Neutrophil (primary cell): Measurements from ENCODE around the gene SULT2B1.

Experiments
- H3K27ac ChIP-seq: fragments of 200-600 bp; sonication (generic); 2 replicates; pipeline ENCODE4 v1.5.1; 2016; ENCODE audit warnings: mild to moderate bottlenecking, moderate library complexity
- H3K27me3 ChIP-seq: fragments of 200-600 bp; sonication (generic); 2 replicates; pipeline ENCODE4 v1.6.0; 2016; ENCODE audit warnings: mild to moderate bottlenecking
- H3K36me3 ChIP-seq: fragments of 200-600 bp; sonication (generic); 2 replicates; pipeline ENCODE4 v1.5.1; 2017
- H3K4me1 ChIP-seq, 2 experiments: fragments of 200-600 bp in 1 of 2; sonication (generic) in 1 of 2; 1 replicate in 1 of 2; 2 replicates in 1 of 2; pipeline versions ENCODE4 v1.5.1 to v1.6.1; 2013 to 2016; ENCODE audit warnings: low read depth in 1 of 2, low read length in 1 of 2, mild to moderate bottlenecking in 1 of 2, moderate library complexity in 1 of 2; ENCODE audit not compliant: control insufficient read depth in 1 of 2, insufficient read depth in 1 of 2
- H3K4me3 ChIP-seq, 2 experiments: fragments of 200-600 bp in 1 of 2; sonication (generic) in 1 of 2; 1 replicate in 1 of 2; 2 replicates in 1 of 2; pipeline ENCODE4 v1.5.1; 2013 to 2016; ENCODE audit warnings: low read depth in 1 of 2, low read length in 1 of 2, mild to moderate bottlenecking in 1 of 2, moderate library complexity in 1 of 2
- H3K9me3 ChIP-seq: fragments of 200-600 bp; sonication (generic); 2 replicates; pipeline ENCODE4 v1.5.1; 2016
- CTCF ChIP-seq: fragments of 200-600 bp; sonication (generic); IDR thresholded peaks from 2 replicates; pipeline ENCODE4 v1.5.1; 2016; ENCODE audit warnings: antibody characterized with exemption

SULT2B1 gene

GRCh38 chr19:48552406-48553322, 692 bp downstream of the SULT2B1 start:
- H3K4me3 ChIP-seq: no peak overlapping the region
- no peak overlapping the region for H3K27ac ChIP-seq

DNA sequence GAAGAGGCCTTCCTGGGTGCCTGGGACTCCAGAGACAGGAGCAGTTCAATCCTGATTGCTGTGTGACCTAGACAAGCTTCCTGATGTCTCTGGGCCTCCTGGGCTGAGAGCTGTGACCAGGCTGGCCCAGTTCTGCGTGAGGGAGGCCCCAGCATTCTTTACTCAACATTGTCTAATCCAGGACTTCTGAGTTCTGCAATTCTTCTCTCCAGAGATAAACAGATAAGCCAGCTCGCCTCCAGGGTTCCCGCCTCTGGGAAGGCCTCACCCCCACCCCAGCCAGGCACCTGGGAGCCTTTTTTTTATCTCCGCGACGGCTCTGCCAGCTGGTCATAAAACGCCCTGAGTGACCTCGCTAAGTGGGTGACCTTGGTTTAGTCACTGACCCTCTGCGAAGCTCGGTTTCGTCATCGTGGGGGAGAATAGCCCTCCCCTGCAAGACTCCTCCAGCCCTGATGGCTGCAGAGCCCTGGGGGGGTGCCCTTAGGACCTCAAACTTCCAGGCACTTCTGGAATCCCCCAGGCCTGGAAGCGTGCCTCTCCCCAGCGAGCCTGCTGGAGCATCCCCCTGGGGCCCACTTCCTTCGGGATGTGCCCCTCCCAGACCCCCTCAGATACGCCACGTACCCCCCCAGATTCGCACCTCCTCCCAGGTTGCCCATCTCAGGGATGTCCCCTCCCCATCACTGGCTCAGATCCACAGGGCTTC, 1.9 kb downstream of the SULT2B1 start:
- no peak for TF ChIP-seq CTCF
- Histone ChIP-seq H3K36me3 (no peaks in the 10 kb centered on the region), H3K27me3 (peaks cover 9% of the 10 kb centered on the region), H3K9me3 (no peaks in the 10 kb centered on the region), H3K27ac (no peak overlapping the region), H3K4me3 (no peak overlapping the region), H3K4me1 (peaks cover 0 to 3% of the 10 kb centered on the region in 2 experiments)

More at GRCh38 chr19:48552406-48553322, 692 bp downstream of the SULT2B1 start:
- no peak for TF ChIP-seq CTCF
- Histone ChIP-seq H3K9me3 (no peaks in the 10 kb centered on the region), H3K27me3 (no peaks in the 10 kb centered on the region), H3K36me3 (no peaks in the 10 kb centered on the region), H3K4me1 (no peaks in the 10 kb centered on the region)

DNA sequence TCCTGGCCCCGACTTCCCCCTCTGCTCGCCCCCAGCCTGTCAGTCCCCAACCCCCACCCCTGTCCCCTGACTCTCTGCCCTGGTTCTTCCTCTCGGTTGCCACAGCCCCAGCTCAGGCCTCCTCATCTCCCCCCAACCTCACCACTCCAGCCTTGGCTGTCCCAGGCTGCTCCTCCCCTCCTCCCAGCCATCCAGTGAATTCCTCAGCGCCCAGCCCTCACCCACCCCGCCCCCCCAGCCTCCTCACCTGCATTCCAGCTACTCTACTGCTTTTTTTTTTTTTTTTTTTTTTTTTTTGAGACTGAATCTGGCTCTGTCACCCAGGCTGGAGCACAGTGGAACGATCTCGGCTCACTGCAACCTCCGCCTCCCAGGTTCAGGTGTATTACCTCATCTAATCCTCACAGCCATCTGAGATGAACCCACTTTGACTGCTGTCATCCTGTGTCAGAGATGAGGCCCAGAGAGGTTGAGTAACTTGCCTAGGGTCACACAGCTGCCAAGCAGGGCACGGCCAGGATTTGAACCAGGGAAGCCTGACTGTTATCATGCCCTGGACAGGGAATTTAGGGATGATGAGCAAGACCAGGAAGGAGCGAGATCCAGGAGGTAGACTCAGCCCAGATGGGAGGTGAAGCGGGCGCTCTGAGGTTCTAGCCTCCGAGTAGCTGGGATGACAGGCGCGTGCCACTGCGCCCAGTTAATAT, 2.6 kb downstream of the SULT2B1 start:
- no peak for TF ChIP-seq CTCF
- H3K36me3 ChIP-seq: no peaks in the 10 kb centered on the region
- H3K27ac ChIP-seq: no peak overlapping the region
- no peaks in the 10 kb centered on the region for H3K9me3 ChIP-seq
- peaks cover 0 to 3% of the 10 kb centered on the region in 2 experiments for H3K4me1 ChIP-seq
- H3K4me3 ChIP-seq: no peak overlapping the region
- H3K27me3 ChIP-seq: peaks cover 13% of the 10 kb centered on the region

DNA sequence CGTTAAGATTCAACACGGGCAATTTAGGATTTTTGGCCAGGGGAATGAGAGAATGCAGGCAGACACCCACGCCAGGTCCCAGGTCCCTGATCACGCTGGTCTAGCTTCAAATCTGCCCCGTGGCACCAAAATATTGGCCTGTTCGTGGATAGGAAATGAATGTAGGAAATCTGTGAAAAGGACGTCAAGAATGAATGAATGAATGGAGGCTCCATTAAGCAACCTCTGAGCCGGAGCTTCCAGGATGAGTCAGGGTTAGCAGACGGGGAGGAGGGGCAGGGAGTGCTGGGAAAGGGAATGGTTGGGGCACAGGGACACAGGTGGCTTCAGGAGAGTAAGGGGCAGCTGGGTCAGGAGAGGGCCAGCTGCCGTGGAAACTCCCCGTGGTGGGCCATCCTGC, 4.2 kb downstream of the SULT2B1 start:
- H3K27me3 ChIP-seq: peaks cover 13% of the 10 kb centered on the region
- H3K36me3 ChIP-seq: no peaks in the 10 kb centered on the region
- H3K4me1 ChIP-seq: peaks cover 0 to 3% of the 10 kb centered on the region in 2 experiments
- no peak overlapping the region for H3K27ac ChIP-seq
- TF ChIP-seq CTCF: no peak
- H3K4me3 ChIP-seq: no peak overlapping the region
- no peaks in the 10 kb centered on the region for H3K9me3 ChIP-seq

DNA sequence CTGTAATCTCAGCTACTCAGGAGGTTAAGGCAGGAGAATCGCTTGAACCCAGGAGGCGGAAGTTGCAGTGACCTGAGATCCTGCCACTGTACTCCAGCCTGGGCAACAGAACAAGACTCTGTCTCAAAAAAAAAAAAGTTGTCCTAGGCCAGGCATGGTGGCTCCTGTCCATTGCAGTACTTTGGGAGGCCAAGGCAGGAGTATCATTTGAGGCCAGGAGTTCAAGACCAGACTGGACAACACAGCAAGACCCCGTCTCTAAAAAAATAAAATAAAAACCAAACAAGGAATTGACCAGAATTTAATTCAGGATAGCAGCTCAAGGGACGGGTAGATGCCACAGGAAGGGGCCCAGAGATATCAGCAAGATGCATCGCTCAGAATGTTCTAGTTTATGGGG, 4.9 kb downstream of the SULT2B1 start:
- peaks cover 0 to 3% of the 10 kb centered on the region in 2 experiments for H3K4me1 ChIP-seq
- no peak for TF ChIP-seq CTCF
- no peaks in the 10 kb centered on the region for H3K36me3 ChIP-seq
- H3K27me3 ChIP-seq: peaks cover 13% of the 10 kb centered on the region
- H3K9me3 ChIP-seq: no peaks in the 10 kb centered on the region
- H3K4me3 ChIP-seq: no peak overlapping the region
- no peak overlapping the region for H3K27ac ChIP-seq
